Stomach (tissue), 9 donors: ENCODE measurements around the gene CYP27A1. TPM values are rescaled to one million over a fixed set of nuclear protein-coding genes. Genes with fewer than 3 reads are reported as not detected.
A peak's percentile ranks its signal among the peaks of the same experiment; 100 is the strongest.

ENCODE experiments used
- DNase-seq, 2 donors: peaks; one replicate each; pipeline versions ENCODE4 v3.0.0 to v3.0.0-alpha.2; 2013 to 2019
- H3K27ac ChIP-seq, 5 donors: fragments of 200-600 bp in 4 of 5; sonication (generic) in 4 of 5; one replicate each; pipeline ENCODE4 v1.5.1; 2013 to 2019; ENCODE audit warnings: mild to moderate bottlenecking in 1 of 5, moderate library complexity in 1 of 5
- H3K27me3 ChIP-seq, 3 donors: fragments of 200-600 bp; sonication (generic); one replicate each; pipeline ENCODE4 v1.5.1; 2017 to 2019; ENCODE audit warnings: mixed run types in 1 of 3
- H3K36me3 ChIP-seq, 4 donors: fragments of 200-600 bp; sonication (generic); 1 replicate in 3 of 4; 2 replicates in 1 of 4; pipeline ENCODE4 v1.5.1; 2016 to 2019
- H3K4me1 ChIP-seq, 4 donors: fragments of 200-600 bp; sonication (generic); one replicate each; pipeline ENCODE4 v1.5.1; 2016 to 2019
- H3K4me3 ChIP-seq, 4 donors: fragments of 200-600 bp; sonication (generic) in 3 of 4; one replicate each; pipeline ENCODE4 v1.5.1; 2016 to 2019; ENCODE audit warnings: mild to moderate bottlenecking in 1 of 4
- H3K9me3 ChIP-seq, 4 donors: fragments of 200-600 bp; sonication (generic); one replicate each; pipeline ENCODE4 v1.5.1; 2016 to 2019
- CTCF ChIP-seq, 7 experiments: fragments of 450-650 bp in 4 of 7; fragments of 200-600 bp in 3 of 7; sonication (generic) in 3 of 7; IDR thresholded peaks; one replicate each; pipeline ENCODE4 v1.5.1; 2016 to 2019; ENCODE audit warnings: antibody characterized with exemption in 7 of 7, control low read depth in 2 of 7, mild to moderate bottlenecking in 1 of 7
- EP300 ChIP-seq: sonication (generic); formaldehyde crosslinking; IDR thresholded peaks from one replicate; pipeline ENCODE4 v1.6.1; 2017; ENCODE audit warnings: antibody characterized with exemption
- POLR2A ChIP-seq, 4 donors: fragments of 450-650 bp; IDR thresholded peaks; one replicate each; pipeline ENCODE4 v1.6.1; 2016; ENCODE audit warnings: antibody characterized with exemption in 4 of 4, control low read depth in 2 of 4, mild to moderate bottlenecking in 1 of 4, moderate library complexity in 1 of 4
- POLR2AphosphoS5 ChIP-seq, 3 donors: sonication (generic); formaldehyde crosslinking; IDR thresholded peaks; one replicate each; pipeline ENCODE4 v1.6.1; 2016; ENCODE audit warnings: antibody characterized with exemption in 3 of 3
- WGBS, 5 donors: extraction: QIAGEN DNeasy Blood & Tissue Kit in 3 of 5; methylation state at CpG; one replicate each; pipeline versions ENCODE4 v1.1.5 to v1.1.7; 2013 to 2018; 5-methylcytosine and 5-hydroxymethylcytosine counted together
- intact Hi-C: fragments of 100-400 bp; cut with DNase I; formaldehyde crosslinking; loops from one replicate; pipeline ENCODE4 v1.15.1; 2023; ENCODE audit warnings: low total_unique reads
- polyA plus RNA-seq, 3 donors: library from polyadenylated mRNA; stranded (reverse); fragments of 200-250 nt; gene quantifications; one replicate each; pipeline ENCODE4 v1.2.3, GENCODE V29; 2013
- total RNA-seq, 5 donors: library from RNA; depleted of rRNA; stranded (reverse); fragments of >200 nt; gene quantifications; one replicate each; pipeline versions ENCODE4 v1.1.0 to v1.2.3, GENCODE V29; 2014 to 2016
- donor health status: healthy with polysubstance abuse.
- donor health status: Bipolar disorder and iron deficiency.
- donor health status: healthy.

Gene CYP27A1
- total and polyA plus RNA-seq, 8 donors, result 4.4 to 546 (median 13.6) TPM

DNA sequence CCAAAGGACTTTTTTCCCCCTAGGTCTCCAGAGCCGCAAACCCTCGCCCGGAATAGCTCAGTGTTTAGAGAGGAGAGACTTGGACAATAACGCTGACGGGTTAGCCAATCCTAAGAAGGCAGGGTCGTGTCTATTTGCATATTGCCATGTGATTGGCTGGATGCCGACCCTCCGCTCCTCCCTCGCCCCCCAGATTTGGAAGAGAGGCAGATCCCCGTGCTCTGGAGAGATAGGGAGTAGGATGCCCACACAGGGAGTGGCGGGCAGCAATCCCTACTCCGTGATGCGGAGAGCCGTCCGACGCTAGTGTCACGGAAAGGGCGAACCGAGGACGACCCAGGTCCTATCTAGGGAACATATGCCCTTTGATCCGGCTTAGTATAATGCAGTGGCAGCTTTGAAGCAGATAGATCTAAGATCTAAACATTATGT, 79.0 kb downstream of the CYP27A1 start:
- Histone ChIP-seq H3K9me3 (no peaks in the 10 kb centered on the region), H3K36me3 (no peaks in the 10 kb centered on the region), H3K4me3 (peak overlapping the region in 3 of 4 donors; percentile 35 to 51 (median 39)), H3K27ac (peak overlapping the region in 2 of 5 donors; percentile 44 to 46), H3K27me3 (peaks cover 25 to 100% (median 79%) of the 10 kb centered on the region in 3 donors), H3K4me1 (peaks cover 24 to 32% (median 27%) of the 10 kb centered on the region in 4 donors)
- intact Hi-C loops, result no loop called here
- TF ChIP-seq CTCF (IDR thresholded peaks at IDR 0.05), result no peak
- TF ChIP-seq POLR2AphosphoS5 (IDR thresholded peaks at IDR 0.05), result no peak
- no peak for TF ChIP-seq POLR2A (IDR thresholded peaks at IDR 0.05)
- no peak for TF ChIP-seq EP300
- DNase-seq, result peak in 1 of 2 donors; percentile 88
- 2 to 4% (median 3%) methylated on average over 19 to 21 of the region's 21 CpGs for WGBS, 5 donors

- TF ChIP-seq CTCF (IDR thresholded peaks at IDR 0.05) (no peak), POLR2AphosphoS5 (IDR thresholded peaks at IDR 0.05) (no peak), POLR2A (IDR thresholded peaks at IDR 0.05) (no peak), EP300 (no peak)
- no peaks in the 10 kb centered on the region for H3K9me3 ChIP-seq
- WGBS, 5 donors, result 52 to 67% (median 55%) methylated on average over 7 of the region's 7 CpGs
- H3K4me1 ChIP-seq, result peaks cover 24 to 32% (median 27%) of the 10 kb centered on the region in 4 donors
- peaks cover 25 to 100% (median 79%) of the 10 kb centered on the region in 3 donors for H3K27me3 ChIP-seq
- H3K36me3 ChIP-seq, result no peaks in the 10 kb centered on the region
- no peak overlapping the region for H3K27ac ChIP-seq
- intact Hi-C loops, result no loop called here
- no peak overlapping the region for H3K4me3 ChIP-seq
- DNase-seq, result no peak
These were observed 79.8 kb downstream of the CYP27A1 start for GRCh38 chr2:218861645-218862318.

- Histone ChIP-seq H3K27ac (no peak overlapping the region), H3K4me1 (peaks cover 24 to 29% (median 27%) of the 10 kb centered on the region in 4 donors), H3K4me3 (no peak overlapping the region), H3K36me3 (no peaks in the 10 kb centered on the region), H3K9me3 (no peaks in the 10 kb centered on the region), H3K27me3 (peaks cover 25 to 100% (median 66%) of the 10 kb centered on the region in 3 donors)
- DNase-seq, result no peak
- TF ChIP-seq EP300, result no peak
- no peak for TF ChIP-seq POLR2A (IDR thresholded peaks at IDR 0.05)
- no peak for TF ChIP-seq CTCF (IDR thresholded peaks at IDR 0.05)
- TF ChIP-seq POLR2AphosphoS5 (IDR thresholded peaks at IDR 0.05), result no peak
- 61 to 82% (median 77%) methylated on average over 3 of the region's 3 CpGs for WGBS, 5 donors
- intact Hi-C loops, result no loop called here
These were observed 81.1 kb downstream of the CYP27A1 start for GRCh38 chr2:218863021-218863520.

Other genes with a start within 250 kb of the CYP27A1 start
- gene USP37, start 213.8 kb upstream of the CYP27A1 start, total RNA-seq, result 10 to 100 TPM in 3 of 5 donors, 1 to 10 TPM in 2; 2.3 to 81.4 (median 10.9) TPM
- gene USP37, start 213.8 kb upstream of the CYP27A1 start, polyA plus RNA-seq, result 1 to 10 TPM; 1.6 to 2.0 (median 1.8) TPM
- gene CNOT9, start 213.3 kb upstream of the CYP27A1 start, total RNA-seq, result 10 to 100 TPM in 4 of 5 donors, 1 to 10 TPM in 1; 5.5 to 64.8 (median 47.8) TPM
- gene CNOT9, start 213.3 kb upstream of the CYP27A1 start, polyA plus RNA-seq, result 10 to 100 TPM; 13.0 to 14.7 (median 14.1) TPM
- 10 to 100 TPM in 2 of 5 donors, 1 to 10 TPM in 3; 2.5 to 33.6 (median 6.4) TPM for gene PLCD4, start 174.2 kb upstream of the CYP27A1 start, total RNA-seq
- 1 to 10 TPM in 1 of 3 donors, under 1 TPM in 1, not detected in 1; 0.19 to 6.8 TPM for gene PLCD4, start 174.2 kb upstream of the CYP27A1 start, polyA plus RNA-seq
- gene ZNF142, start 122.5 kb upstream of the CYP27A1 start, total RNA-seq, result 10 to 100 TPM in 4 of 5 donors, 1 to 10 TPM in 1; 8.3 to 49.1 (median 21.3) TPM
- gene ZNF142, start 122.5 kb upstream of the CYP27A1 start, polyA plus RNA-seq, result 1 to 10 TPM; 3.6 to 5.5 (median 4.1) TPM
- gene BCS1L, start 122.5 kb upstream of the CYP27A1 start, total RNA-seq, result 10 to 100 TPM in 4 of 5 donors, 1 to 10 TPM in 1; 2.3 to 77.3 (median 18.9) TPM
- gene BCS1L, start 122.5 kb upstream of the CYP27A1 start, polyA plus RNA-seq, result 10 to 100 TPM; 14.8 to 54.0 (median 20.1) TPM
- 1 to 10 TPM in 4 of 5 donors, not detected in 1; 3.6 to 7.0 (median 4.6) TPM for gene RNF25, start 110.1 kb upstream of the CYP27A1 start, total RNA-seq
- 10 to 100 TPM; 24.1 to 26.8 (median 26.1) TPM for gene RNF25, start 110.1 kb upstream of the CYP27A1 start, polyA plus RNA-seq
- gene STK36, start 110.1 kb upstream of the CYP27A1 start, total RNA-seq, result 100 to 1,000 TPM in 1 of 5 donors, 10 to 100 TPM in 4; 25.2 to 253 (median 33.3) TPM
- gene STK36, start 110.1 kb upstream of the CYP27A1 start, polyA plus RNA-seq, result 10 to 100 TPM in 1 of 3 donors, 1 to 10 TPM in 2; 3.8 to 23.3 (median 8.5) TPM
- gene TTLL4, start 71.3 kb upstream of the CYP27A1 start, total RNA-seq, result 100 to 1,000 TPM in 2 of 5 donors, 10 to 100 TPM in 2, 1 to 10 TPM in 1; 8.8 to 139 (median 32.9) TPM
- 10 to 100 TPM in 2 of 3 donors, 1 to 10 TPM in 1; 9.2 to 11.6 (median 10.1) TPM for gene TTLL4, start 71.3 kb upstream of the CYP27A1 start, polyA plus RNA-seq
- not detected for gene PRKAG3, start 49.7 kb downstream of the CYP27A1 start, total RNA-seq
- not detected for gene PRKAG3, start 49.7 kb downstream of the CYP27A1 start, polyA plus RNA-seq
- gene WNT6, start 77.7 kb downstream of the CYP27A1 start, total RNA-seq, result 1 to 10 TPM in 2 of 5 donors, not detected in 3; 1.8 to 3.3 TPM
- 1 to 10 TPM in 1 of 3 donors, under 1 TPM in 2; 0.25 to 2.9 (median 0.76) TPM for gene WNT6, start 77.7 kb downstream of the CYP27A1 start, polyA plus RNA-seq
- 1 to 10 TPM in 1 of 5 donors, not detected in 4; 4.3 TPM for gene WNT10A, start 98.7 kb downstream of the CYP27A1 start, total RNA-seq
- gene WNT10A, start 98.7 kb downstream of the CYP27A1 start, polyA plus RNA-seq, result 1 to 10 TPM in 1 of 3 donors, not detected in 2; 6.7 TPM
- under 1 TPM in 3 of 5 donors, not detected in 2; 0.37 to 0.58 (median 0.45) TPM for gene CDK5R2, start 177.5 kb downstream of the CYP27A1 start, total RNA-seq
- under 1 TPM; 0.20 to 0.56 (median 0.46) TPM for gene CDK5R2, start 177.5 kb downstream of the CYP27A1 start, polyA plus RNA-seq
- gene FEV, start 203.0 kb downstream of the CYP27A1 start, total RNA-seq, result 1 to 10 TPM in 1 of 5 donors, not detected in 4; 1.3 TPM
- gene FEV, start 203.0 kb downstream of the CYP27A1 start, polyA plus RNA-seq, result 1 to 10 TPM in 1 of 3 donors, under 1 TPM in 2; 0.28 to 6.4 (median 0.87) TPM
- 1 to 10 TPM in 1 of 5 donors, not detected in 4; 2.8 TPM for gene CRYBA2, start 211.3 kb downstream of the CYP27A1 start, total RNA-seq
- 1 to 10 TPM; 1.2 to 7.5 (median 3.7) TPM for gene CRYBA2, start 211.3 kb downstream of the CYP27A1 start, polyA plus RNA-seq